ENCODE measurements around the gene SNCB.

DNA sequence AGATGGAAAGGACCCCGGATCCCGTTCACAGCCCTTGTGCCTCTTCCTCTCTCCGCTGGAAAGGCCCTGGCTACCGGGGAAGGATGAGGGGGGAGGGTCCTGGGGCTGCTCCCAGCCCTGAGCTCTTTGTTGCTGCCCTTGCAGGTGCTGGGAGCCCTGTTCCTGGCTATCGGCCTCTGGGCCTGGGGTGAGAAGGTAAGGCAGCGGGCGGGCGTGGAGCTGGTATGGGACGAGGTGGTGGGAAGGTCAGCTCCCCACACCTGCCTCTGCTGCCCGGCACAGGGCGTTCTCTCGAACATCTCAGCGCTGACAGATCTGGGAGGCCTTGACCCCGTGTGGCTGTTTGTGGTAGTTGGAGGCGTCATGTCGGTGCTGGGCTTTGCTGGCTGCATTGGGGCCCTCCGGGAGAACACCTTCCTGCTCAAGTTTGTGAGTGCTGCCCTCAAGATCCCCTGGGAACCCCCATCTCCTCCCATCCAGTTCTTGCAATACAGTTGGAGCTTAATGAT, 21.2 kb upstream of the SNCB start:
- no peak for TF ChIP-seq POLR2AphosphoS5 (IDR thresholded peaks at IDR 0.05; ENCODE audit: borderline replicate concordance, low read depth, low read length)
- TF ChIP-seq EZH2 (IDR thresholded peaks at IDR 0.05), result no peak
- no peak for TF ChIP-seq FOXP2 (optimal IDR thresholded peaks at IDR 0.05; ENCODE audit: control extremely low read depth, extremely low read length, insufficient read depth)

All from SK-N-MC (cell line).